Heart right ventricle (tissue), 16 donors: ENCODE results near the gene TBC1D10B. TPM values are rescaled to one million over a fixed set of nuclear protein-coding genes. Genes with fewer than 3 reads are reported as not detected.
"Not testable (repeated sequence)": the region's sequence is repeated elsewhere in the genome, so short reads cannot be mapped to it uniquely, and the experiment has no call there.

Experiments used
- ATAC-seq, 8 donors: fragments of 200-7000 bp; cut with Tn5 transposase; one replicate each; pipeline ENCODE4 v1.9.1; 2020; ENCODE audit warnings: mild to moderate bottlenecking in 8 of 8, moderate library complexity in 8 of 8, moderate number of reproducible peaks in 1 of 8
- DNase-seq, 2 donors: peaks; one replicate each; pipeline ENCODE4 v3.0.0-alpha.2; 2020
- H3K27ac ChIP-seq, 10 donors: fragments of 200-600 bp; sonication (generic) in 2 of 10; one replicate each; pipeline versions ENCODE4 v1.5.0 to v1.8.0; 2020 to 2022; ENCODE audit warnings: mild to moderate bottlenecking in 3 of 10
- H3K27me3 ChIP-seq, 7 donors: fragments of 200-600 bp; one replicate each; pipeline ENCODE4 v1.8.0; 2021 to 2022; ENCODE audit warnings: mild to moderate bottlenecking in 2 of 7
- H3K36me3 ChIP-seq, 9 donors: fragments of 200-600 bp; sonication (generic) in 1 of 9; one replicate each; pipeline versions ENCODE4 v1.5.0 to v1.8.0; 2020 to 2022; ENCODE audit warnings: mild to moderate bottlenecking in 2 of 9
- H3K4me1 ChIP-seq, 9 donors: fragments of 200-600 bp; sonication (generic) in 1 of 9; one replicate each; pipeline versions ENCODE4 v1.5.0 to v1.8.0; 2020 to 2022; ENCODE audit warnings: mild to moderate bottlenecking in 4 of 9
- H3K4me3 ChIP-seq, 10 donors: fragments of 200-600 bp; sonication (generic) in 2 of 10; one replicate each; pipeline versions ENCODE4 v1.5.0 to v1.8.0; 2020 to 2022; ENCODE audit warnings: mild to moderate bottlenecking in 7 of 10, moderate library complexity in 2 of 10
- H3K9me3 ChIP-seq, 11 donors: fragments of 200-600 bp in 10 of 11; sonication (generic) in 2 of 11; one replicate each; pipeline versions ENCODE4 v1.5.0 to v1.8.0; 2013 to 2022; ENCODE audit warnings: mild to moderate bottlenecking in 2 of 11, control low read depth in 1 of 11, moderate library complexity in 1 of 11
- WGBS, 2 donors: extraction: QIAGEN DNeasy Blood & Tissue Kit; methylation state at CpG; one replicate each; pipeline ENCODE4 v1.1.7; 2013; ENCODE audit warnings: inconsistent platforms in 1 of 2; 5-methylcytosine and 5-hydroxymethylcytosine counted together
- intact Hi-C, 10 donors: fragments of 100-400 bp; cut with DNase I; formaldehyde crosslinking; loops; one replicate each; pipeline versions ENCODE4 v1.11.1 to v1.14.2; 2022
- polyA plus RNA-seq, 2 donors: library from polyadenylated mRNA; stranded (reverse); fragments of 200-250 nt; gene quantifications; one replicate each; pipeline ENCODE4 v1.2.3, GENCODE V29; 2013
- total RNA-seq, 10 donors: library from RNA; stranded (reverse); fragmentation: NEBNext Ultra II Directional in 3 of 10; extraction: Animal tissue kit (Norgen Biotek cat#: 25700) in 3 of 10; gene quantifications; one replicate each; pipeline versions ENCODE4 v1.2.1 to v1.2.4, GENCODE V29; 2021 to 2023
- TF ChIP-seq, protein P1 (sequence below), 9 donors: fragments of 200-600 bp; sonication (generic) in 2 of 9; IDR thresholded peaks; one replicate each; pipeline versions ENCODE4 v1.5.0 to v1.8.0; 2021 to 2022; ENCODE audit warnings: antibody characterized with exemption in 9 of 9, mild to moderate bottlenecking in 5 of 9, moderate library complexity in 1 of 9
- donor health status: Arrhythmogenic right ventricular cardiomyopathy.
- donor health status: ischemic (EF 13 %, LVEDD 7.1; RV severe dilation, severe dysfunction).
- donor health status: healthy with polysubstance abuse.
- donor health status: DM: no; HTN: yes; CAD: no.
- donor health status: DM: no; HTN: no; CAD: no.
- donor health status: ischemic (EF 25% LVEDD 6.9; RV normal size, moderate dysfunction).
- donor health status: ischemic (EF 25% LVEDD 5.7; RV mildly dilated, moderate dysfunction).
- donor health status: healthy.
- donor health status: DM: yes; HTN: yes; CAD: no.
- donor health status: Ischemic cardiomyopathy.
- donor health status: ischemic (EF 35%, LVEDD 5.7; RV mildly dilated, moderate dysfunction).
- donor health status: nonischemic (EF 11% LVEDD 7.7; RV severe dilation, severe dysfunction).
- donor health status: DM: yes; HTN: yes; CAD: no.
- donor health status: PGD.
- donor health status: ischemic (EF 29% LVEDD 5.4; RV normal size, mild dysfunction).
- donor health status: nonischemic (EF 23%, LVEDD 6.1; RV moderate dilation, normal function).

The TBC1D10B gene
- total and polyA plus RNA-seq, 12 donors = 18.0 to 30.0 (median 22.5) TPM

- Histone ChIP-seq H3K9me3 (no peaks in the 10 kb centered on the region), H3K4me1 (peaks cover 0 to 8% (median 4%) of the 10 kb centered on the region in 9 donors), H3K4me3 (no peak overlapping the region), H3K36me3 (no peaks in the 10 kb centered on the region), H3K27me3 (no peaks in the 10 kb centered on the region), H3K27ac (no peak overlapping the region)
- TF ChIP-seq, protein P1, sequence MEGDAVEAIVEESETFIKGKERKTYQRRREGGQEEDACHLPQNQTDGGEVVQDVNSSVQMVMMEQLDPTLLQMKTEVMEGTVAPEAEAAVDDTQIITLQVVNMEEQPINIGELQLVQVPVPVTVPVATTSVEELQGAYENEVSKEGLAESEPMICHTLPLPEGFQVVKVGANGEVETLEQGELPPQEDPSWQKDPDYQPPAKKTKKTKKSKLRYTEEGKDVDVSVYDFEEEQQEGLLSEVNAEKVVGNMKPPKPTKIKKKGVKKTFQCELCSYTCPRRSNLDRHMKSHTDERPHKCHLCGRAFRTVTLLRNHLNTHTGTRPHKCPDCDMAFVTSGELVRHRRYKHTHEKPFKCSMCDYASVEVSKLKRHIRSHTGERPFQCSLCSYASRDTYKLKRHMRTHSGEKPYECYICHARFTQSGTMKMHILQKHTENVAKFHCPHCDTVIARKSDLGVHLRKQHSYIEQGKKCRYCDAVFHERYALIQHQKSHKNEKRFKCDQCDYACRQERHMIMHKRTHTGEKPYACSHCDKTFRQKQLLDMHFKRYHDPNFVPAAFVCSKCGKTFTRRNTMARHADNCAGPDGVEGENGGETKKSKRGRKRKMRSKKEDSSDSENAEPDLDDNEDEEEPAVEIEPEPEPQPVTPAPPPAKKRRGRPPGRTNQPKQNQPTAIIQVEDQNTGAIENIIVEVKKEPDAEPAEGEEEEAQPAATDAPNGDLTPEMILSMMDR (IDR thresholded peaks at IDR 0.05) = no peak
- WGBS, 2 donors = 90% methylated on average over 13 of the region's 13 CpGs
- no peak for ATAC-seq
- intact Hi-C loops = no loop called here
- no peak for DNase-seq
Observed at GRCh38 chr16:30340621-30341020, 29.7 kb downstream of the TBC1D10B start.

DNA sequence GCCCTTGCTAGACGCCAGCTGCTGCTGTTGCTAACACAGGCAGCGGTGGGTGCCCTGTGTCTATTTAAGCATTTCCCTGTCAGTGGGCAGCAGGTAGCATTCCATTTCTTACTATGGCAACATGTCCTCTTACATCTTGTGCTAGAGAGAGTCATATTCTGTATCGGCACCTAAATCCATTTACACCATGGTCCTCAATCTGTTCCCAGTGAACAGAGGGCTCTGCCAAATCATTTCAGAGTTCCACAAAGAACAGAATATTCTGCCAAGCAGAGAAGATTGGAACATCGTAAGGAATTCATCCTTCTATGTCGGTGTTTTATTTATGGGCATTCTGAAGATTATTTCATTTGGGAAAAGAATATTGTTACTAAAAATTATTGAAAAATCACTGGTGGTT lies 31.6 kb downstream of the TBC1D10B start:
- H3K4me3 ChIP-seq, H3K27me3 ChIP-seq, intact Hi-C loops, DNase-seq, H3K27ac ChIP-seq, H3K36me3 ChIP-seq, H3K9me3 ChIP-seq, H3K4me1 ChIP-seq, ATAC-seq: not testable (repeated sequence)
- 64 to 95% methylated on average over 3 to 4 of the region's 5 CpGs for WGBS, 2 donors

- DNase-seq, H3K9me3 ChIP-seq, H3K27ac ChIP-seq, intact Hi-C loops, H3K4me3 ChIP-seq, H3K36me3 ChIP-seq, H3K27me3 ChIP-seq, ATAC-seq: not testable (repeated sequence)
- H3K4me1 ChIP-seq = peaks cover 0 to 14% (median 5%) of the 10 kb centered on the region in 9 donors
- WGBS, 2 donors = 94% methylated on average over 9 to 10 of the region's 10 CpGs
Observed at GRCh38 chr16:30337964-30338357, 32.3 kb downstream of the TBC1D10B start.

DNA sequence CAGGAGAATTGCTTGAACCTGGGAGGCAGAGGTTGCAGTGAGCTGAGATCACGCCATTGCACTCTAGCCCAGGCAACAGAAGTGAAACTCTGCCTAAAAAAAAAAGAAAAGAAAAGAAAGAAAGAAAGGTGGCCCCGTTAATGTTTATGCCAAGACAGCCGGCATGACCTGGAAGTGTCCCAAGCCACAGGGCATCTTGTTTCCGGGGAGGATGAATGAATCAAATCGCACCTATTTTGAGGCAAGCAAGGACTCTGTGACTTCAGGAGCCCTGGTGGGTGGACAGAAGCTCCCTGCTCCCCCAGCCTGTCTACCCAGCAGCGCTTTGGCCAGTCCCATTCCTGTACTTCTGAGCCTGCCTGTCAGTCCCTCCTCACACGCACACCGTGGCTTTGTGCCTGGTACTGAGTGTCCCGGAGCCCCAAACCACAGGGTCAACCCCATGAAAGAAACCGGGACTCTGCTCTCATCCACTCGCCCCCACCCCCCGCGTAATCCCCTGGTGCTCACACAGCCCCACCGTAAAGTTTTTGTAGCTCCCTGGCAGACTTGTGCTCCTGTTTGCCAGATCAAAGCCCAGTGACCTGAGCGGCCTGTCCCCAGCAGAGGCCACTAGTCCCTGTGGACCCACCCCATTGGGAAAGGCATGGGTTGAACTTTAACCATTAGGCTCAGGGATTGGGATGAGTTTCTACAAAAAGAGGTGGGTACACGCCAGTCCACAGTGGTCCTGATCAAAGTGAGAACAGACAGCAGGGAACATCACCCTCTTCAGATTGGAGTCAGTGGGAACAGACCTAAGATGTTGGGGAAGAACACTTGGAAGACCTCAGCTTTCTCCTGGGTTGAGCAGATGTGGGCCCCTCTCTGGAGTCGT lies 34.5 kb downstream of the TBC1D10B start:
- intact Hi-C loops = no loop called here
- WGBS, 2 donors = 51 to 55% methylated on average over 17 of the region's 17 CpGs
- Histone ChIP-seq H3K27me3 (no peaks in the 10 kb centered on the region), H3K4me1 (peaks cover 0 to 16% (median 5%) of the 10 kb centered on the region in 9 donors), H3K4me3 (peak overlapping the region; percentile 53 to 88 (median 76)), H3K27ac (peak overlapping the region; percentile 90 to 98 (median 96)), H3K36me3 (no peaks in the 10 kb centered on the region), H3K9me3 (no peaks in the 10 kb centered on the region)
- peak in 7 of 8 donors; percentile 8 to 68 (median 32) for ATAC-seq
- DNase-seq = no peak
- TF ChIP-seq, protein P1 (IDR thresholded peaks at IDR 0.05) = no peak

DNA sequence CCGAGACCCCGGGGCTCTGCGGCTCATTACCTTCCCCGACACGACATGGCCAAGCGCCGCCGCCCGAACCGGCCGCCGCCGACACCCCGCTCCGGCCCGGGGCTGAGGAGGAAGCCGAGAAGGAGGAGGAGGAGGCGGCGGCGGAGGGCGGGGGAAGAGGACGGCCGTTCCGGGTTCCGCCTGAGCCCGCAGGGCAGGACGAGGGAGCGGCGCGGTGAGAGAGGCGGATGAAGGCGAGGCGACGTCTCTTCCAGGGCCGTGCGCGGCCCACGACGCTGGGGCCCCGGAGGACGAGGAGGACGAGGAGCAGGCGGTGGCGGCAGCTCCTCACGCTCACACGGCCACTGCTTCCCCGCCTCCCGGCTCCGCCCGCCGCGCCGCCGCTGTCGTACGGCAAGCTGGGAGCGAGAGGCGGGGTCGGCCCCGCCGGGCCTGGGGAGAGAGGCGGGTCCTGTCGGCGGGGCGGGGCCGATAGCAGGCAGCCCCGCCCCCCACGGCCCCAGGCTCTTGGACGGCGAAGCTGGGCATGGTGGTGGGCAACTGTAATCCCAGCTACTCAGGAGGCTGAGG lies 35.2 kb downstream of the TBC1D10B start:
- peak; percentile 93 to 96 (median 94) for ATAC-seq

DNA sequence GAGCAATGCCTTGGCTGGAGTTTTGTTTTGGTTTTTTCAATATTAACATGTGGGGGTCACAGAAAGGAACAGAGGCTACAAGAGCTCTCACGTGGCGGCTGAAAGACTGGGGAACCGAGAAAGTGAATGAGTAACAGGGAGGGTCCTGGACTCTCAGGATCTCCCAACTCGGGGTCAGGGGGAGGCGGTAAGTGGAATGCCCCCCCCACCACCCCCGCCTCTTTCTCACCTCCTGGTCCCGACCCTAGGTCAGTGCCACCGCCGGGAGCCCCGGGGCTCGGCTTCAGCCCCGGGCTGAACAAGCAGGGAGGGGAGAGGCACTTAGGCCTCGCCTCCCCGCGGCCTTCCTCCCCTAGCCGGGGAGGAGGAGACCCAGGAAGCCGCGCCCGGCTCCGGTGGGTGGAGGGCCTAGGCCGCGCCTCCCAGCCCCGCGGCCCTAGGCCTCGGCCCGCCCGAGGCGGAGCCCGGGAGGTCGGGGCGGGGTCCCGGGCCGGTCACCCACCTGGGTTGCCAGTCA lies 35.8 kb downstream of the TBC1D10B start:
- intact Hi-C loops, H3K27me3 ChIP-seq, H3K36me3 ChIP-seq, H3K9me3 ChIP-seq: not testable (repeated sequence)
- H3K27ac ChIP-seq = peak overlapping the region; percentile 90 to 98 (median 96)
- DNase-seq = peak; percentile 80 to 88
- peak overlapping the region; percentile 53 to 88 (median 76) for H3K4me3 ChIP-seq
- WGBS, 2 donors = 1% methylated on average over 16 to 22 of the region's 33 CpGs
- ATAC-seq = peak; percentile 96 to 98 (median 98)
- peaks cover 0 to 22% (median 5%) of the 10 kb centered on the region in 9 donors for H3K4me1 ChIP-seq

More for the DNA sequence above, 35.2 kb downstream of the TBC1D10B start:
- Histone ChIP-seq H3K4me1 (peaks cover 0 to 22% (median 5%) of the 10 kb centered on the region in 9 donors), H3K27ac (peak overlapping the region; percentile 90 to 98 (median 96)), H3K4me3 (peak overlapping the region; percentile 53 to 88 (median 76))
- H3K36me3 ChIP-seq, intact Hi-C loops, H3K27me3 ChIP-seq, H3K9me3 ChIP-seq: not testable (repeated sequence)
- WGBS, 2 donors = 0 to 1% methylated on average over 53 to 70 of the region's 70 CpGs
- DNase-seq = peak; percentile 81 to 89

- H3K36me3 ChIP-seq, H3K27me3 ChIP-seq, H3K27ac ChIP-seq, H3K4me3 ChIP-seq, DNase-seq, intact Hi-C loops, H3K9me3 ChIP-seq, ATAC-seq: not testable (repeated sequence)
- WGBS, 2 donors = 92 to 95% methylated on average over 6 of the region's 6 CpGs
- peaks cover 0 to 12% (median 0%) of the 10 kb centered on the region in 9 donors for H3K4me1 ChIP-seq
Observed at GRCh38 chr16:30324220-30324619, 46.1 kb downstream of the TBC1D10B start.

DNA sequence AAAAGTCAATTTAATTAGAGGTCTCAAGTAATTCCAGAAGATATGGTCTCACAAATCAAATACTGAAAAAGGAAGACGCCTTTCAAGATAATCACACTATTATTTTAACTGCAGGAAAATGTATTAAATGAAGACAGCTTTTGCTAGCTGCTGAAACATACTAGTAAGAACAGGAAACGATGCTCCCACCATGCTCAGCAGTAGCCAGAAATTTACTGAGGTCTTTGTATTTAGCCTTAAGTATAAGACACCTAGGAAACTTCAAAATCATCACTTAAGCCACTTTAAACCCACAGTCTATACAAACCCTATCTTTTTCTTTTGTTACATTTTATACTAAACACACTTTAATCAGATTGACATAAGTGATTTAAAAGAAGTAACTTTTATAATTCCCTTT lies 51.6 kb downstream of the TBC1D10B start:
- ATAC-seq, H3K4me3 ChIP-seq, H3K27ac ChIP-seq, H3K9me3 ChIP-seq, H3K27me3 ChIP-seq, intact Hi-C loops, H3K36me3 ChIP-seq, DNase-seq: not testable (repeated sequence)
- H3K4me1 ChIP-seq = peaks cover 0 to 18% (median 0%) of the 10 kb centered on the region in 9 donors
- WGBS, 2 donors = 63 to 72% methylated on average over 2 of the region's 2 CpGs

- H3K9me3 ChIP-seq, ATAC-seq, H3K27ac ChIP-seq, H3K4me3 ChIP-seq, H3K36me3 ChIP-seq, H3K27me3 ChIP-seq, intact Hi-C loops, DNase-seq: not testable (repeated sequence)
- 81 to 96% methylated on average over 3 of the region's 4 CpGs for WGBS, 2 donors
- H3K4me1 ChIP-seq = peaks cover 0 to 18% (median 12%) of the 10 kb centered on the region in 9 donors
Observed at GRCh38 chr16:30310937-30311336, 59.4 kb downstream of the TBC1D10B start.
